Urothelium cell line (cell line): ENCODE results near the gene HADH.

ENCODE experiments used
- DNase-seq: peaks from one replicate; pipeline ENCODE4 v3.0.0; 2011; ENCODE audit warnings: low spot score, mixed read lengths
- FAIRE-seq: peaks from 2 replicates; lab custom pipeline; 2011; peaks lifted over from hg19 to GRCh38; lab: Jason Lieb, UNC

Gene HADH

GRCh38 chr4:108055787-108056186 lies 66.1 kb downstream of the HADH start:
- FAIRE-seq (no peak), DNase-seq (no peak)

- FAIRE-seq, result no peak
- DNase-seq, result no peak
These were observed 66.7 kb downstream of the HADH start for GRCh38 chr4:108056418-108056817.

DNA sequence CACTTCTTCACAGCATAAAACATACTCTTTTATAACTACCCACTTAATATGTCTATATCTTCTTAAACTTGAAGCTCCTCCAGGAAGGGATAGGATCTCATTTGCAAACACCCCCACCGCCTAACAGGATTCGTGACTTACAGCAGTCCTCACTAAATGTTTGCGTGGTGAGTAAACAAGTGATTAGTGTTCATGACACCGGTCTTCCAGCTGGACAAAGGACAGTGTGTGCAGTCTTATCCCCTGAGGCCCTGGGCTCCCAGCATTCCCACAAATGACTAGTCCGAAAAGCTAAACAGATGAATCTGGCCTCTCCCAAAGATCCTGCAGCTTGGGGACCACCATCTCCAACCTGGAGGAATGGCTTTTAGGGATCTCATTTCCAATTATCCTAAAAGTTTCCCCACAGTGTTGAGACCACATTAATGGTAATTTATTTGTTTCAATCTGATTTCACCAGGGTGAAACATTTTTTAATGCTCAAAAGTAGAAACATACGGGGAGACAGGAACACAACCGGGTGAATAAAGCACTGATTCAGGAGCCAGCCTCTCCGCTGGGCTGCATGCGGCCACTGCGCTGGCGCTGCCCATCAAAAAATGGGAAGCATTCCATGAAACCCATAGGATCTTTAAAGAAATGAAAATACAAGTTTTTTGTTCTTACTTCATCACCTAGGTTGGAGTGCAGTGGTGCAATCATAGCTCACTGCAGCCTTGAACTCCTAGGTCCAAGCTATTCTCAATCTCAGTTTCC lies 69.2 kb downstream of the HADH start:
- no peak for FAIRE-seq
- DNase-seq, result no peak

DNA sequence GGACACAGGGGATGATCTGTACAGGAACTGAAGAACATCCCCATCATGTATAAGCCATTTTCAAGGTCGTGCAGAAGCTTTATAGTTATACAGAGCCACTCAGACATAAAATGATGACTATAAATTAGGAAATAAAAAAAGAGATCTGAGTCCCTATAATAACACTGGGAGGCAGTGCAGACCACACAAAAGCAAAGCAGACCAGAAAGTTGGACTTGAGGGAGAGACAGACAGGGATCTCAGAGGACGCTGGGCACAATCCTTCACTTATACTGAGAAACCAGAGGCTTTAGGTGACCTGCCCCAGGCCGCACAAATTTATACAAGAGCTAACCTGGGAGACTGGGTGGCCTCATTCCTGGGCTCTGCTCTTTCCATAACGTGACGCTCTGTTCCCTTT lies 70.5 kb downstream of the HADH start:
- FAIRE-seq (no peak), DNase-seq (peak; percentile 21)

- DNase-seq, result no peak
- FAIRE-seq, result no peak
These were observed 71.1 kb downstream of the HADH start for GRCh38 chr4:108060686-108061321.

GRCh38 chr4:108068442-108068841 lies 78.8 kb downstream of the HADH start:
- FAIRE-seq (no peak), DNase-seq (no peak)

GRCh38 chr4:108070775-108071174 lies 81.1 kb downstream of the HADH start:
- DNase-seq (no peak), FAIRE-seq (no peak)

DNA sequence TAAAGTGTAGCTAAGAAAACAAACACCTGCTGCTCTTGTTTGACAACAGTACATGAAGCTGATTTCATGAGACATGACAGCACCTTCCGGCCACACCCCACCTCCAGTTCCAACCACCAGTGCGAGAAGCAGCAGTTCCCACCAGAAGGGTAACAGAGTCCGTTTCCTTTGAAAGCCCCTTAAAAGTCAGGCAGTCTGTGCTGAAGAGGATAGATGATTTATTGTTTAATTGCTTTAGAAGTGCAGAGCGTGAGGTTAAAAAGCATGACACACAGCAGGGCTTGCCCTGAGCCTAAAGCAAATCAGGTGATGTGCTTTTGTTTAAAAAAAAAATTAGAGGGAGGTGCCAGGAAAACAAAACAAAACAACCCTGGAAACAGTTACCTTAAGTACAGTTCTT lies 82.6 kb downstream of the HADH start:
- DNase-seq (no peak), FAIRE-seq (no peak)

- DNase-seq, result no peak
- FAIRE-seq, result no peak
These were observed 88.5 kb downstream of the HADH start for GRCh38 chr4:108078024-108078733.

GRCh38 chr4:108080747-108081146 lies 91.1 kb downstream of the HADH start:
- no peak for FAIRE-seq
- no peak for DNase-seq

DNA sequence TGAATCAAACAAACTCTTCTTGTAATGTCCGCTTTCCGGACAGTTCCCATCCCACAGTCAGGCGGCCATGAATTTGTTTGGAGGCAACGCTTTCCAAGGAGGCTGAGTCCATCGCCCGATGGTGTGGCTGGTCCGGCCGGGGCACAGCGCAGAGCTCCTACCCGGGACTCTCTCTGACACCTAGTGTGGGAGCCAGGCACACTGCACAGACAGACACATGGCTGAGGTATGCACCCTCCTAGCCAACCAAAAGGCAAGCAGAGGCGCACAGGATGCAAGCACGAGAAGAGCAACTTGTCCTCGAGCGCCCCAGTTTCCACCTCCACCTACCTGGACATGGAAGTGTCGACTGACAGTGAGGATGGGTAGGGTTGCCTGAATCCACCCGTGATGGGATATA lies 91.6 kb downstream of the HADH start:
- no peak for FAIRE-seq
- DNase-seq, result no peak
